Activated naive CD4-positive, alpha-beta T cell treated with anti-CD3 and anti-CD28 coated beads, Interleukin-2, amount 50 U/mL, for 24 hours (primary cell): ENCODE data around the gene ROBO2.

Experiments
- H3K27ac Mint-ChIP-seq: one replicate; pipeline ENCODE4 v1.8.0; 2021; ENCODE audit warnings: mild to moderate bottlenecking, mixed read lengths
- H3K27me3 Mint-ChIP-seq: one replicate; pipeline ENCODE4 v1.8.0; 2021; ENCODE audit warnings: mixed read lengths
- H3K36me3 Mint-ChIP-seq: one replicate; pipeline ENCODE4 v1.8.0; 2021; ENCODE audit warnings: mixed read lengths
- H3K4me1 Mint-ChIP-seq: one replicate; pipeline ENCODE4 v1.8.0; 2021; ENCODE audit warnings: mixed read lengths
- H3K4me3 Mint-ChIP-seq: one replicate; pipeline ENCODE4 v1.8.0; 2021; ENCODE audit warnings: mild to moderate bottlenecking, mixed read lengths
- H3K9me3 Mint-ChIP-seq: one replicate; pipeline ENCODE4 v1.8.0; 2021; ENCODE audit warnings: mixed read lengths

Gene ROBO2

GRCh38 chr3:77328690-77329089 lies 288.8 kb downstream of the ROBO2 start:
- Mint-ChIP-seq H3K36me3 (no peaks in the 10 kb centered on the region), H3K27ac (no peak overlapping the region), H3K9me3 (no peaks in the 10 kb centered on the region), H3K4me1 (no peaks in the 10 kb centered on the region), H3K4me3 (no peak overlapping the region), H3K27me3 (no peaks in the 10 kb centered on the region)

DNA sequence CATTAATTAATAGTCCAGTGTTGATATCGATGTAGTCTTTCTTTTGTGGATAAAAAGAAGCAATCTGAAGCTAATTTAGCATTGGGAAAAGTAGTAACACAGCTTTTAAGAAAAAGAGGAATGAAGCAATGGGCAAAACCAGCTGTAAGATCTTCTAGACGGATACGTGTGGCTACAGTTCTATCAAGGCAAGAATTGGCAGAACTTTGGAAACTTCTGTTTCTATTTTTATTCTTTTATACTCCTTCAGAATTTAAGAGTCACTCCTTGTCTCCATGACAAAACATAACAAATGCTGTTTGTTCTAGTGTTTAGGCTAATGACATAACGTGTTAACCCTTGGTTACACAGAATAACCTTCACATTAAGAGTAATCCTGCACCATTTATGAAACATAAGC lies 289.2 kb downstream of the ROBO2 start:
- Mint-ChIP-seq H3K27me3 (no peaks in the 10 kb centered on the region), H3K4me3 (no peak overlapping the region), H3K9me3 (no peaks in the 10 kb centered on the region), H3K36me3 (no peaks in the 10 kb centered on the region), H3K4me1 (no peaks in the 10 kb centered on the region), H3K27ac (no peak overlapping the region)

GRCh38 chr3:77338195-77338594 lies 298.3 kb downstream of the ROBO2 start:
- no peak overlapping the region for H3K4me3 Mint-ChIP-seq
- no peaks in the 10 kb centered on the region for H3K36me3 Mint-ChIP-seq
- no peaks in the 10 kb centered on the region for H3K27me3 Mint-ChIP-seq
- no peak overlapping the region for H3K27ac Mint-ChIP-seq
- peaks cover 11% of the 10 kb centered on the region for H3K9me3 Mint-ChIP-seq
- no peaks in the 10 kb centered on the region for H3K4me1 Mint-ChIP-seq

DNA sequence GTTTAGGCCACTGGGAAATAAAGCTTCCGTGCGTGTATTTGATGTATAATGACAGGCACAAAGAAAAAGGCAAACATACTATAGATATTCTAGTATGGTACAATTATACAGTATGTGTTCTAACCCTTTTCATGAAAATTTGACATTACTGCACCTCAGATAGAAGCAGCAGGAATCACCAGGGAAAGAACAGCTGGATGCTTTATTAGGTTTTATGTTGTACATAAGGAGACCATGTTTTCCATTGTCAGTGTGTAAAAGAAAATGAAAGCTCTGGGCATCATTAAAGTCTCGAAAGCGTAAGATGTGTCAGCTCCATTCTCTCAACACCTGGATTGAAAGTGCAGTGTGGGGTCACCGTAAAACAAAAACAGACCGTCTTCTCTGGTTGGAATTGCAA lies 302.1 kb downstream of the ROBO2 start:
- Mint-ChIP-seq H3K27ac (no peak overlapping the region), H3K36me3 (no peaks in the 10 kb centered on the region), H3K4me1 (no peaks in the 10 kb centered on the region)

GRCh38 chr3:77342688-77343087 lies 302.8 kb downstream of the ROBO2 start:
- H3K4me3 Mint-ChIP-seq = no peak overlapping the region
- H3K9me3 Mint-ChIP-seq = peaks cover 5% of the 10 kb centered on the region
- no peaks in the 10 kb centered on the region for H3K36me3 Mint-ChIP-seq
- no peak overlapping the region for H3K27ac Mint-ChIP-seq
- no peaks in the 10 kb centered on the region for H3K4me1 Mint-ChIP-seq
- H3K27me3 Mint-ChIP-seq = no peaks in the 10 kb centered on the region

More for the DNA sequence above, 302.1 kb downstream of the ROBO2 start:
- no peak overlapping the region for H3K4me3 Mint-ChIP-seq
- H3K27me3 Mint-ChIP-seq = no peaks in the 10 kb centered on the region
- H3K9me3 Mint-ChIP-seq = peaks cover 5% of the 10 kb centered on the region

- Mint-ChIP-seq H3K9me3 (peaks cover 5% of the 10 kb centered on the region), H3K4me3 (no peak overlapping the region), H3K4me1 (no peaks in the 10 kb centered on the region), H3K27ac (no peak overlapping the region), H3K36me3 (no peaks in the 10 kb centered on the region), H3K27me3 (no peaks in the 10 kb centered on the region)
These were observed 305.1 kb downstream of the ROBO2 start for GRCh38 chr3:77345009-77345408.

GRCh38 chr3:77348244-77348855 lies 308.5 kb downstream of the ROBO2 start:
- Mint-ChIP-seq H3K9me3 (peaks cover 5% of the 10 kb centered on the region), H3K4me3 (no peak overlapping the region), H3K4me1 (no peaks in the 10 kb centered on the region), H3K27ac (no peak overlapping the region), H3K27me3 (no peaks in the 10 kb centered on the region), H3K36me3 (no peaks in the 10 kb centered on the region)

DNA sequence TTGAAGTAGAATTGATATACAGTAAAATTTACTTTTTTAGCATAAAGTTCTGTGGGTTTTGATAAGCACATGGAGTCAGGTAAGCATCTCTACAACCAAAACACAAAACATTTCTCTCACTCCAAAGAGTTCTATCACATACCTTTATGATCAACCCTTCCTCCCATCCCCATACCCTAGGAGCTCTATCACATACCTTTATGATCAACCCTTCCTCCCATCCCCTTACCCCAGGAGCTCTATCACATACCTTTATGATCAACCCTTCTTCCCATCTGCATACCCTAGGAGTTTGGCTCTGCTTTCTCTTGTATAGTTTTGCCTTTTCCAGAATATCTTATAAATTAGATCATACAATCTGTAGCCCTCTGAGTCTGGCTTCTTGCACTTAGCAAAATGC lies 315.1 kb downstream of the ROBO2 start:
- H3K4me1 Mint-ChIP-seq = no peaks in the 10 kb centered on the region
- H3K9me3 Mint-ChIP-seq = peaks cover 18% of the 10 kb centered on the region
- no peaks in the 10 kb centered on the region for H3K27me3 Mint-ChIP-seq

GRCh38 chr3:77362936-77363335 lies 323.0 kb downstream of the ROBO2 start:
- Mint-ChIP-seq H3K4me3 (no peak overlapping the region), H3K36me3 (no peaks in the 10 kb centered on the region), H3K9me3 (peaks cover 17% of the 10 kb centered on the region), H3K27ac (no peak overlapping the region), H3K4me1 (no peaks in the 10 kb centered on the region), H3K27me3 (no peaks in the 10 kb centered on the region)

More for the DNA sequence above, 315.1 kb downstream of the ROBO2 start:
- H3K27ac Mint-ChIP-seq = no peak overlapping the region
- H3K4me3 Mint-ChIP-seq = no peak overlapping the region
- H3K36me3 Mint-ChIP-seq = no peaks in the 10 kb centered on the region

GRCh38 chr3:77365152-77365551 lies 325.3 kb downstream of the ROBO2 start:
- H3K4me1 Mint-ChIP-seq = no peaks in the 10 kb centered on the region
- no peak overlapping the region for H3K27ac Mint-ChIP-seq

DNA sequence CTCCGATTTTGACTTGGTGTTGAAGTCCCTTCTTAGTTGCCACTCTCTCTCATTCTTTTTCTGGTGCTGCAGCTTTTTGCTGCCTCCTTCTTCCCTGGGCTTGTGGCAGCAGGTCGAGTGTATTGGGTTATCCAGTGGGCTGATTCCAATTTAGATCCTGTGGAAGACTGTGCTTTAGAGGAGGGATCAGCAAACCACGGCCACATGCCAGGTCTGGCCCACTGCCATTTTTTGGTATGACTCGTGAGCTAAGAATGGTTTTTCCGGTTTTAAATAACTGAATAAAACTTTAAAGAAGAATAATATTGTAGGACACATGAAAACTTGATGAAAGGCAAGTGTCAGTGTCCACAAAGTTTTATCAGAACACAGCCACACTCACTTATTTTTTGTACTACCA lies 330.5 kb downstream of the ROBO2 start:
- Mint-ChIP-seq H3K4me1 (no peaks in the 10 kb centered on the region), H3K27ac (no peak overlapping the region), H3K9me3 (peaks cover under 1% of the 10 kb centered on the region), H3K36me3 (no peaks in the 10 kb centered on the region), H3K4me3 (no peak overlapping the region), H3K27me3 (no peaks in the 10 kb centered on the region)

More at GRCh38 chr3:77365152-77365551, 325.3 kb downstream of the ROBO2 start:
- Mint-ChIP-seq H3K9me3 (peaks cover 17% of the 10 kb centered on the region), H3K36me3 (no peaks in the 10 kb centered on the region), H3K4me3 (no peak overlapping the region), H3K27me3 (no peaks in the 10 kb centered on the region)

- H3K36me3 Mint-ChIP-seq = no peaks in the 10 kb centered on the region
- H3K27me3 Mint-ChIP-seq = no peaks in the 10 kb centered on the region
- H3K4me1 Mint-ChIP-seq = no peaks in the 10 kb centered on the region
- H3K4me3 Mint-ChIP-seq = no peak overlapping the region
- H3K27ac Mint-ChIP-seq = no peak overlapping the region
- peaks cover 6% of the 10 kb centered on the region for H3K9me3 Mint-ChIP-seq
These were observed 332.1 kb downstream of the ROBO2 start for GRCh38 chr3:77372018-77372417.

DNA sequence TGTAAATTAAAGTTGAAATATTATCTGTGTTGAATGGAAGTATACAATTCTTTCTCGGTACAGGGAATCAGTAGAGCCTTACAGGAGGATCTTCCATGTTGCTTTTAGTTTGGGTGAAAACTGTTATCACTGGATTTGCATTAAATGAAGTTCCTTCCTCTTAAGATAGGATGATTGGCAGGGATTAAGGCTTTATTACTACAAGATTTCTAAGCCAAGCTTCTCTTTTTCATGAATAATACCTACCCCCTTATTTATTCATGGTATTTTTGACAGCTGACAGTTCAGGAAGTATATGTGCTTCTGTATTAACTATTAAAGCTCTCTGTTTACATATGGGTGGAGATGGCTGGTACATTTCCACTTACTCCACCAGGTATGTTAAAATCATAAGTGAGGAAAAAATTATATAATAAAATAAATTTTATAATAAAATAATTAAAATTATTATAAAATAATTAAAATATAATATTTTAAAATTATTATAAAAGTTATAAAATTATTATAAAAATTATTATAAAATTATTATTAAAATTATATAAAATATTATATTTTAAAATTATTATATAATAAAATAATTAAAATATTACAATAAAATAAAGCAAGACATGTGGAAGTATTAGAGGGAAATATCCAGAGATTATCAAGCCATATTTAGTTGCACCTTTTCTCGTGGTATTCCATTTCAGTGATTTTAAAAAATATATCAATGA lies 332.9 kb downstream of the ROBO2 start:
- no peak overlapping the region for H3K27ac Mint-ChIP-seq
- H3K4me1 Mint-ChIP-seq = no peaks in the 10 kb centered on the region
- no peaks in the 10 kb centered on the region for H3K27me3 Mint-ChIP-seq
- no peak overlapping the region for H3K4me3 Mint-ChIP-seq
- H3K9me3 Mint-ChIP-seq = peaks cover 6% of the 10 kb centered on the region
- H3K36me3 Mint-ChIP-seq = no peaks in the 10 kb centered on the region

DNA sequence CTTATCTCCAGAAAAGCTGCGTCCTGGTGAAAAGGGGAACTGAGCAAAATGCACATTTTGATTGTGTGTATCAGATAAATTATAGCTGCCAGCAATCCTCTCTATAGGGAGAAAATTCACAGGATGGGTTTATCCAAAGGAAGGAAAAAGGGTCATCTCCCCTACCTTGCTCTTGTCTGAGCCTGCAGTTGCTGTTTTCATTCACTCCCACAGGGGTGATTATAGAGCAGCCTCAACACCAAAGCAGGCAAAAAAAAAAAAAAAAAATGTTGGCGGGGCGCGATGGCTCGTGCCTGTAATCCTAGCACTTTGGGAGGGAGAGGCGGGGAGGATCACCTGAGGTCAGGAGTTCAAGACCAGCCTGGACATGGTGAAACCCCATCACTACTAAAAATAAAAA lies 333.7 kb downstream of the ROBO2 start:
- no peaks in the 10 kb centered on the region for H3K27me3 Mint-ChIP-seq
- H3K36me3 Mint-ChIP-seq = no peaks in the 10 kb centered on the region
- H3K4me3 Mint-ChIP-seq = no peak overlapping the region
- peaks cover 6% of the 10 kb centered on the region for H3K9me3 Mint-ChIP-seq
- no peak overlapping the region for H3K27ac Mint-ChIP-seq
- H3K4me1 Mint-ChIP-seq = no peaks in the 10 kb centered on the region

DNA sequence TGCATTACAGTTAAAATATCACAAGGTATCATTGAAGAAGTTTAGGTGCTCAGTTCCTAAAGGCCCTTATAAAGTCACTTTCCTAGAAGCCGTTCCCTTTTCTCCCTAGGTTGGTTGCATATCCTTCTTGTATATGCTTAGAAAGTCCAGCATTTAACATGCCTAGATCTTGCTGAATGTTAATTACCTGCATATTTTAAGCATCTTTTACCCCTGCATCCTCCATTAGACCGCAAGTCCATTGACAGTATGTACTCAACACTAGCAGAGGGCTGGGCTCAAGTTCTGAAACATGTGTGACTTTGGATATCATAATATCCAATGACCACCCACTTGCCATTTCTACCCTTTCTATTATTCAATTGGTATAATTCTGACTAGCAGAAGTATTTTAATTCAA lies 336.6 kb downstream of the ROBO2 start:
- no peak overlapping the region for H3K4me3 Mint-ChIP-seq

GRCh38 chr3:77377717-77378116 lies 337.8 kb downstream of the ROBO2 start:
- H3K27me3 Mint-ChIP-seq = no peaks in the 10 kb centered on the region
- H3K36me3 Mint-ChIP-seq = no peaks in the 10 kb centered on the region
- peaks cover 6% of the 10 kb centered on the region for H3K9me3 Mint-ChIP-seq
- H3K4me3 Mint-ChIP-seq = no peak overlapping the region
- H3K4me1 Mint-ChIP-seq = no peaks in the 10 kb centered on the region
- H3K27ac Mint-ChIP-seq = no peak overlapping the region

More for the DNA sequence above, 336.6 kb downstream of the ROBO2 start:
- H3K27ac Mint-ChIP-seq = no peak overlapping the region
- H3K9me3 Mint-ChIP-seq = peaks cover 6% of the 10 kb centered on the region
- no peaks in the 10 kb centered on the region for H3K36me3 Mint-ChIP-seq
- no peaks in the 10 kb centered on the region for H3K27me3 Mint-ChIP-seq
- no peaks in the 10 kb centered on the region for H3K4me1 Mint-ChIP-seq
